K562 (cell line): ENCODE data around the gene BORCS8. TPM values are rescaled to one million over a fixed set of nuclear protein-coding genes. Genes with fewer than 3 reads are reported as not detected.

Source experiments
- AFF4 ChIP-seq: sonication (generic); formaldehyde crosslinking; IDR thresholded peaks from 2 replicates; pipeline ENCODE4 v1.8.0; 2023; ENCODE audit warnings: mild to moderate bottlenecking, missing genetic modification reagents
- BHLHE40 ChIP-seq: IDR thresholded peaks from 2 replicates; pipeline ENCODE4 v1.6.1; 2011; ENCODE audit warnings: low read length, improper control_type of control experiment
- CHCHD3 ChIP-seq: fragments of 250-450 bp; sonication (Bioruptor Pico); IDR thresholded peaks from 2 replicates; pipeline ENCODE4 v2.1.2; 2022; ENCODE audit warnings: mild to moderate bottlenecking
- E2F6 ChIP-seq, 2 experiments: IDR thresholded peaks; 2 replicates each; pipeline ENCODE4 v1.6.1; 2011; ENCODE audit warnings: borderline replicate concordance in 1 of 2, control low read depth in 1 of 2, low read depth in 1 of 2, low read length in 1 of 2, mild to moderate bottlenecking in 1 of 2, mixed read lengths in 1 of 2, moderate library complexity in 1 of 2; ENCODE audit not compliant: insufficient read depth in 1 of 2, insufficient read length in 1 of 2, poor library complexity in 1 of 2, severe bottlenecking in 1 of 2; ENCODE audit errors: extremely low read depth in 1 of 2
- ELF1 ChIP-seq: fragments of 200-800 bp; sonication (Bioruptor generic); IDR thresholded peaks from 2 replicates; pipeline ENCODE4 v1.6.1; 2016; ENCODE audit warnings: missing genetic modification characterization, missing compliant biosample characterization
- ETV6 ChIP-seq, 3 experiments: fragments of 150-350 bp in 1 of 3; sonication (generic) in 1 of 3; formaldehyde crosslinking in 1 of 3; IDR thresholded peaks; 2 replicates each; pipeline versions ENCODE4 v1.6.1 to v1.8.0; 2014 to 2022; ENCODE audit warnings: borderline replicate concordance in 2 of 3, low read depth in 2 of 3, antibody characterized with exemption in 1 of 3, low read length in 1 of 3, mild to moderate bottlenecking in 1 of 3, missing genetic modification reagents in 1 of 3
- KDM4B ChIP-seq, 2 experiments: fragments of 450-650 bp in 1 of 2; sonication (generic) in 1 of 2; IDR thresholded peaks; 2 replicates each; pipeline ENCODE4 v1.6.1; 2016 to 2017; ENCODE audit warnings: borderline replicate concordance in 2 of 2, antibody characterized with exemption in 1 of 2, low read depth in 1 of 2, mild to moderate bottlenecking in 1 of 2
- KDM5B ChIP-seq: fragments of 200-600 bp; sonication (generic); IDR thresholded peaks from 2 replicates; pipeline ENCODE4 v1.6.1; 2012; ENCODE audit warnings: low read depth, mild to moderate bottlenecking, moderate library complexity, low read length, control low read depth, inconsistent platforms; ENCODE audit not compliant: insufficient replicate concordance
- MAFG ChIP-seq: fragments of 450-650 bp; conservative IDR thresholded peaks from 2 replicates; pipeline ENCODE4 v1.6.1; 2016; ENCODE audit warnings: missing genetic modification characterization, missing compliant biosample characterization
- RBFOX2 ChIP-seq: fragments of 200-400 bp; formaldehyde crosslinking; IDR thresholded peaks from 2 replicates; pipeline ENCODE4 v1.6.1; 2017; ENCODE audit warnings: low read depth, mild to moderate bottlenecking, low read length, moderate library complexity
- VEZF1 ChIP-seq: fragments of 200-800 bp; sonication (Bioruptor generic); IDR thresholded peaks from 2 replicates; pipeline ENCODE4 v1.6.1; 2017; ENCODE audit warnings: missing genetic modification characterization, missing compliant biosample characterization
- ZNF253 ChIP-seq: fragments of 250-450 bp; sonication (Bioruptor Pico); conservative IDR thresholded peaks from 2 replicates; pipeline ENCODE4 v1.6.1; 2021; ENCODE audit warnings: mild to moderate bottlenecking
- polyA plus RNA-seq, 8 experiments: library from polyadenylated mRNA; depleted of rRNA in 4 of 8; stranded (reverse) in 5 of 8; unstranded in 3 of 8; fragments of >200 nt; fragmentation: Nextera tagmentation in 2 of 8; fragmentation: Illumina TruSeq in 1 of 8; extraction: Ambion mirVana in 2 of 8; extraction: Trizol in 1 of 8; gene quantifications; 2 replicates each; pipeline versions ENCODE4 v1.2.1 to v1.2.3, GENCODE V29; 2011 to 2014; ENCODE audit warnings: inconsistent platforms in 1 of 8, missing spikeins in 1 of 8
- total RNA-seq, 7 experiments: library from RNA; depleted of rRNA in 6 of 7; stranded (reverse); fragments of >200 nt in 6 of 7; fragmentation: Illumina TruSeq in 2 of 7; extraction: Trizol in 2 of 7; gene quantifications; 2 replicates each; pipeline versions ENCODE4 v1.2.1 to v1.2.3, GENCODE V29; 2011 to 2021; ENCODE audit warnings: low replicate concordance in 1 of 7

Gene BORCS8
- total and polyA plus RNA-seq, 9 of the 15 experiments (the other 6 are each of a cell fraction or from before 2014, with no cell fraction given): 4.6 to 33.6 (median 16.3) TPM

GRCh38 chr19:19138109-19138981 lies 53.6 kb downstream of the BORCS8 start, which contains the start of gene TMEM161A (continued):
- TF ChIP-seq ETV6 (IDR thresholded peaks at IDR 0.05; ENCODE audit: borderline replicate concordance in 1 of 2, low read depth in 2 of 2, low read length in 1 of 2) (no peak), ETV6 (CRISPR knock-in tag; IDR thresholded peaks at IDR 0.05; ENCODE audit: borderline replicate concordance) (no peak), CHCHD3 (no peak), VEZF1 (peak; percentile 51; the same call in 1 of the 2 replicates), KDM5B (peak; percentile 93), ELF1 (tag) (no peak), AFF4 (CRISPR knock-in tag) (0 out of 2 replicates have a peak, but pooled peaks have one; percentile 45), RBFOX2 (peak; percentile 95), KDM4B (IDR thresholded peaks at IDR 0.05; ENCODE audit: borderline replicate concordance in 2 of 2, low read depth in 1 of 2) (0 out of 4 replicates have a peak, but pooled peaks of 1 of the 2 experiments have one; percentile 25), ZNF253 (CRISPR knock-in tag) (no peak), BHLHE40 (peak; percentile 68), MAFG (tag) (no peak), E2F6 (IDR thresholded peaks at IDR 0.05; ENCODE audit: borderline replicate concordance in 1 of 2, extremely low read depth in 1 of 2, insufficient read depth in 1 of 2, insufficient read length in 1 of 2, low read depth in 1 of 2, low read length in 1 of 2, poor library complexity in 1 of 2, severe bottlenecking in 1 of 2) (peak; percentile 99)
